CD1c-positive myeloid dendritic cell (primary cell): ENCODE data around the gene DLL4.
"Not testable (repeated sequence)": the region's sequence is repeated elsewhere in the genome, so short reads cannot be mapped to it uniquely, and the experiment has no call there.

Experiments used
- DNase-seq: peaks from one replicate; pipeline ENCODE4 v3.0.0-alpha.2; 2016; ENCODE audit errors: extremely low spot score

The DLL4 gene

DNA sequence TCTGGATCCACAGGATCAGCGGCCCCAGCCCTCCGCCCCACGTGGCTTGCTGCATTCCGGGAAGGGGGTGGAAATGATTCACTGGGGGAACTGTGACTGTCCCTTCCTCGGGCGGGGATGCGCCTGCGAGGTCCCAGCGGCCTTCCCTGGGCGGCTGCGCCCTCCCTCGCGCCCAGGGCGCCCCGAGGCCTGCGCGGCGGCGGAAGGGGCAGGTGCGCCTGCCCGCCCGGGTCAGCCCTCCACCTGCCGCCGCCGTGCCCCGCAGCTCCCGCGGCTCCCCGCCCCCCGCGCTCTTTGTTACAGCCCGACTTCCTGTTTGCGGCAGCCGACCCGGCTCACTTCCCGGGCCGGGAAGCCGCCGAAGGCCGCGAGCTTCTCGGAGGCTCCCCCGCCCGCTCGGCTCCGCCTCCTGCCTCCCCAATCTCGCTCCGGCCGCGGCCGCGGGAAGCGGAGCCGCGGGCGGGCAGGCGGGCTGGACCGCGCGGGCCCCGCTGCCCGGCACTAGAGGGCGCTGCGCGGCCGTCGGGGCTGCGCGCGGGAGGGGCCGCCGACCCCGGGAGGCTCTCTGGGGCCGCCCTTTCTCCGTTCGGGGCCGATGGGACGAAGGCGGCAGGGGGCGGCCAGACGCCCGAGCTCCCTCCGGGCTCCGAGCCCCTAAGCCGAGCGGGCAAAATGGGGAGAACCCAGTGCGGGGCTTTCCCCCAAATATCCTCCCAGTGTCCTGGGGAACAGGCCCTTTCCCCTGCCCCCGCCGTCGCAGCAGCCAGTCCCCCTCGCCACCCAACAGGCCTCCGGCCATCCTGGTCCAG lies 12.6 kb downstream of the DLL4 start:
- peak; percentile 93 for DNase-seq

DNA sequence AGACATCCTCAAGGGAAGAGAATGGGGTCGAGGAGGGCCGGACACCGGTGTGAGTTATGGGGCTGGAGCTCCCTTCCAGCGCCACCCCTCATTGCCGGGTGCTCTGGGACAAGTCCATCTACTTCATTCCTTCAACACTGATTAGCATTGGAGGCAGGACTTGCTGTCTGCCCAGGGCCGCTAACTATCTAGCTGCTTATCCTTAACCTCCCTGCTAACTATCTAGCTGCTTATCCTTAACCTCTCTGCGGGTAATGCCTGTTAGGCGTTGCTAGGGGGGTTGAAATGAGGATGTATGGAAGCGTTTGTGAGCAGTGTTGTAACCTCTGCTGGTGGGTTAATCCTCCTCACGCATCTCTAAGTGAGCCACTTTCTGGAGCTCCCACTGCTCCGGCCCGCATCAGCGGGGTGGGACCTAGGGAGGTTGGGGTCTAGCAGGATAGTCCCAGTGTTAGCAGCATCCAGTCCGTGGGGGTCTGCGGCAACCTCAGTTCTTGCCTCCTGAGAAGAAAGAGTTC lies 13.3 kb downstream of the DLL4 start:
- DNase-seq = peak; percentile 68

DNA sequence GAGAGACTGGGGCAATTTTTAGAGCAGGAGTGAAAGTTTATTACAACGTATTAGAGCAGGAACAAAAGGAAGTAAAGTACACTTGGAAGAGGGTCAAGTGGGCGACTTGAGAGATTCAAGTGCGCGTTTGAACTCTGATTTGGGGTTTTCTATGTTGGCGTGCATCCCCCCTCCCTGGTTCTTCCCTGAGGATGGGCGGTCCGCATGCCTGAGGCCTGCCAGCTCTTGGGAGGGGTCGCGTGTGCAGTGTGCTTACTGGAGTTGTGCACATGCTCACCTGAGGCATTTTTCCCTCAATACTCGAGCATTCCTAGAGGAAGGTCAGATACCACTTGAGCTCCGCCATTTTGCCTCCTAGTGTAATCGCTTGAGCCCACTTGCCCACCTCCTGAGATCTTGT lies 13.7 kb downstream of the DLL4 start:
- no peak for DNase-seq

DNA sequence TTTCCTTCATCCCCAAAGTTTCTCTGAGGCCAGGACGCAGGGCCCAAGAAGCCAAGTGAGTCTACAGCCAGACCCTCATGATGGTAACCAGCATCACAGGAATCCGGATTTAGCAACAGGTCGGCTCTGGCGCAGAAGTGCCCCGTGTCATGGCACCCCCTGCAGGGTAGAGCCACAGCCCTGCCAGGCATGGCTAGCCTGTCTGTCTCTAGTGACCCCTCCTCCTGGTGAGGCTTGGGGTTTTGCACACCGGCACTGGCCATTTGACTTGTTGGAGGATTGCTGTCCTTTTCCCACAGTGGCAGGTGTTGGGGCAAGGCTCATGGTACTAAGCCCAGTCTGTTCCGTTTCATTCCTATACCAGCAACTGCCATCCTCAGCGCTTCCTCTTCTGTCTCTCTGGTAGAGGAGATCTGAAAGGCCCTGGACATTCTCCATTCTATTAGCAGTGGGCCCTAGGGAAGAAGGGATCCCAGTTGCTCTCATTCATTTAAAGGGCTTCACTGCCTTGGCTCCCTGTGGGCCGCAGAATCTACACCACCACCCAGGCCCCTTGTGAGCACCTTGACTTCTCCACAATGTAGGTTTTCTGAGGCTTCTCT lies 14.7 kb downstream of the DLL4 start:
- DNase-seq = no peak

DNA sequence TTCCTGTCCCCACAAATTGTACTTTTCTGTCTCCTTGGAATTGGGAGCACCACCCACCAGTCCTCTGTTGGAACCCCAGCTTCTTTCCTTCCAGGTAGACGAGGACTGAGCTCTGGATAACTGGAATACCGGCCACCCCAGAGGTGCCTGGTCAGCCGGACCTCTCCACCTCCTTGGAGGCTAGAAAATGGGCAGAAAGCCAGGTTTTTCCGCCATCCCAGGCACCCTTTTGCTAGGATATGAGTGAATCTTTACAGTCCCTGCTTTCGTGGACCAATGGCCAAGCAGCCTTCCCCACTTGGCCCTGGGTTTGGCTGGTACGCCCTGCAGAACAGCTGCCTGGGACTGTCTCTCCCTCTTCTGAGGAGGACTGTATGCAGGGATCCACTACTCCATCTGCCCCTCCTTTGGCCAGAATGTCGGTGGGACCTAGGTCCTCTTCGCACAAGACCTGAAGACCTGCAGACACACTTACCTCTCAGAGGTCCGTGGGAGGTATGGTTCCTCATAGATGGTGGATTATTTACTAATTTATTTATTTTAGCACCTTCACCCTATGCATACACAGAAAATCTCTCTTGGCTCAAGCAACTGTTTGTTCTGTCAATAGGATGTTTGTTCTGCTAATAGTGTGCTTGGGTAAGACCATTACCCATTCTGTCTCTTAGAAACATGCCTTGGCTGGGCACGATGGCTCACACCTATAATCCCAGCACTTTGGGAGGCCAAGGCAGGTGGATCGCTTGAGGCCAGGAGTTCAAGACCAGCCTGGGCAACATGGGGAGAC lies 15.6 kb downstream of the DLL4 start:
- DNase-seq = no peak

DNA sequence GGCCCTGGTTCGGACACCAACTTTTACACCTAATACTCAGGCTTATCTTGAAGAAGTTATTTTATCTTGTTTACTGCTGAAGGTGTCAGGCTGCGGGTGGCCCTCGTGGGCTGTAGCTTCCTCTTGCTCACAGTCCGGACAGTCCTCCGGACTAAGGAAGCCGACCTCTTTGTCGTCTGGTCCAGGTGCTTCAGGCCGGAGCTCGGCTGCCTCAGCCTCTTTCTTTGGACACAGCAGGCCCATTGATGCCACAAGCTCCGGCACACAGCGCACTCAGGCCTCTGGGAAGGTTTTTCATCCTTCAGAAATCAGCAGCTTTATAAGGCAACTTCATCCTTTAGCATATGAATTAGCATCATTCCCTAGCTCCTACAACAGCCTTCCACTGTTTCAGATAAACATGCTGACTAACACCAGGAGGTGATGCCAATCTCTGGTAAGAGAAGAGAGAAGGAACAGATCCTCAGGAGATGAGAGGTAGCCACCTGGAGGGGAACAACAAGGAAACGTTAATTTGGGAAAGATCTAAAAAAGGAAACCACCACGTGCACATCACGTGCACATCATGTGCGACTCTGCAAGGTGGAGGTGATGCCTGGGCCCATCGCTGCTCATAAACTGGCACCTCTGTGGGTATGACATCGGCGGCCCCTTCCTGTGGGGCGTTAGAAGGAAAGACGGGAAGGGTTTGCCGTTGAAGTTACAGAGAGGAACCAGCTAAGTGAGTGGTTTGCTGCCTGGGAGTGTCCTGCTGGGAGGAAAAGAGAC lies 19.8 kb downstream of the DLL4 start:
- DNase-seq = no peak

DNA sequence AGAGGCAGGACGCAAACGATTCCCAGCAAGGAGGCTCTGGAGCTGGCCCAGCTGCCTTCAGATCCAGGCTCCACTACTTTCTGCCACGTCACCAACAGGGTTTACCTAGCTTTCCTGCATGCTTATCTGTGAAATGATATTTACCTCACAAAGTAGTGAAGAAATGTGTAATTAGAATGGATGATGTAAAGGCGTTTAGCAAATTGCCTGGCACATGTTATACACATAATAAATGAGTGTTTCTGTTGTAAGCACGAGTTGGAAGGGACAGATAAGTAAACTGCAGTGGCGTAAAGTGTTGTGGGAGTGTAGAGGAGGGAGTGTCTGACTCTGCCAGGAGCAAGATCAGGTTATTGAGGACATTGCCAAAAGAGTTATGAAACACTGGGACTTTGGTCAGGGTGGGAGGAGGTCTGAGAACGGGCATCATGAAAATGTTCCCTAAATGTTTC lies 20.6 kb downstream of the DLL4 start:
- no peak for DNase-seq

DNA sequence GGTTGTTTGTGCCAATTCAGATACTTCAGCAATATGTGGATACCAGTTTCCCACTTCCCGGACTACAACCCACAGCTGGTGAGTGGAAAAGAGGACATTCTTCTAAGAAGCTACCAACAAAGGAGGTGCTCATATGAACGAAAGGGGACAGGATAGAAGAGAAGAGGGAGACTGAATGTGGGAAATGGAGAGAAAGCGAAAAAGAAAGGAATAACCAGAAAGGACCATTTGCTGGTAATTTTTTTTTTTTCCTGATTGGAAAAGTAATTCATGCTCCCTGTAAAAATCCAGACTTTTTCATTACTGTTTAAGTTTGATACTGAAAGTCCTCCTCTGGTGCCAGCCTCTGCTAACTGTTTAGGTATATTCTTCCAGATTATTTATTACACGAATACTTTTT lies 22.6 kb downstream of the DLL4 start:
- DNase-seq = no peak

DNA sequence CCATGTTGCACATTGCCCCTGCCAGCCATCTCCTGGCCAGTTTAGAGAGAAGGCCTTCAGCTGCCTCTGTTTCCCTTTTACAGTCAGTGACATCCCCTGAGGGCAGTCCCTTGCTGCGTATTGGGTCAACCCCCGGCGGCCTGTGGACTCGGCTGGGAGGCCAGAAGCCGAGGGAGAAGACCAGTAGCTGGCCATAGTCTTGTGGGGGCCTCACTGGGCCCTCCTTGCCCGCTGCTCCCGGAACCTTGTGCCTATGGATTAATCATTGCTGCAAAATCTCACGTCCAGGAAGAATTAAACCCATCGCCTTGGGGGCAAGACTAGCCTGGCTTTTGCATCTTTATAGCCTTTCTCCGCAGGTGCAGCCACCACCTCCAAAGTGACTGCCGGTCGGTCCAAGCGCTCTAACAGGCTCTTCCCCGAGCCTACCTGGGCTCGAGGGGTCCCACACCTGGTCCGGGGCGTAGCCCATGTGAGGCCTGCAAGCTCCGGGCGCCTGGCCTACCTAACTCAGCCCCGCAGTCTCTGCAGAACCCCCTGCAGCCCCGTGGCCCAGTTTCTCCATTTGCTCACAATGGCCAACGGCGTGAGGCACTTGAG lies 23.3 kb downstream of the DLL4 start:
- no peak for DNase-seq

DNA sequence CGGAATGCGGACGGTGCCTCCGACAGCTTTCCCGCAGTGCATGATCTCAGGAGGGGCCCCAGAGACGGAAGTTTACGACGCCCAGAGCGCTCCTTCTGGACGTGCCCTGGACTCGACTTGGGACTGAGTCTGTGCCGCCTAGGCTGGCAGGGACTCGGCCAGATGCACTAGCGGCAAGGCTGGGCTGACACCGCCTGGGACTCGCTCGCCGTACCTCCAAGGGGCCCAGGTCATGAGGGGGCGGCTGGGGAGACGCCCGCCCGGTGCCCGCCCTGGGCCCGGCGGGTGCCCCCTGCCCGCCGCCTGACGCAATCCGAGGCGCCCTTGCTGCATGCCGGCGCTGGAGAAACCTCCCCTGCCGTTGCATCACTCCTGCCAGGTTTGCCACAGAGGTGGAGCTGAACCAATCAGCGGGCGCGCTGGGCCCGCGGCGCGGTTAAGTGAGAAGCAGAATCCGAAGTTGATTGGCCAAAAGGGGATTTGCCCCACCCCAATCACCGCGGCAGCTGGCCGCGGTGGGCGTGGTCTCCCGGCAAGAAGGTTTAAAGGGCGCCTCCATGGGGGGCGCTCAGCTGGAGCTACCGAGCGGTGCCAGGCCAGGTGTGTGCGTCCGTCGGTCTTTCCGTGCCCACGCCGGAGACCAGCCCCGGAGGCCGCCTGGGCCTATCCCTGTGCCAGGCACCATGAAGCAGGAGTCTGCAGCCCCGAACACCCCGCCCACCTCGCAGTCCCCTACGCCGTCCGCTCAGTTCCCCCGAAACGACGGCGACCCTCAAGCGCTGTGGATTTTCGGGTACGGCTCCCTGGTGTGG lies 24.0 kb downstream of the DLL4 start, which contains the start of gene CHAC1:
TSS of gene CHAC1 (plus strand) at position 571 of the 812 bp plus-strand sequence. CDS start at position 684, 113 bp downstream.
- DNase-seq = peak; percentile 96

DNA sequence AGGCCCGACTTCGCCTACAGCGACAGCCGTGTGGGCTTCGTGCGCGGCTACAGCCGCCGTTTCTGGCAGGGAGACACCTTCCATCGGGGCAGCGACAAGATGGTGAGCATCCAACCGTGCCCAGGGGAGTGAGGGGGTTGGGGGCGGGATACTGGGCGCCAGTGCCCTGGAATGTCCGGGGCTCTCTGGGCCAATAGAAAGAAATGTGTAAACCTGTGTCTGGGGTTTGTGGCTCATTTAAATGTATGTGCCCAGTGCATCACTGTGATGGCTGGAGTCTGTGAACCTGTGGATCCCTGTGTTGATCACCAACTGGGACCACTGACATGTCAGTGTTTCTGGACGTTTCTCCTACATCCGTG lies 24.6 kb downstream of the DLL4 start:
- no peak for DNase-seq

DNA sequence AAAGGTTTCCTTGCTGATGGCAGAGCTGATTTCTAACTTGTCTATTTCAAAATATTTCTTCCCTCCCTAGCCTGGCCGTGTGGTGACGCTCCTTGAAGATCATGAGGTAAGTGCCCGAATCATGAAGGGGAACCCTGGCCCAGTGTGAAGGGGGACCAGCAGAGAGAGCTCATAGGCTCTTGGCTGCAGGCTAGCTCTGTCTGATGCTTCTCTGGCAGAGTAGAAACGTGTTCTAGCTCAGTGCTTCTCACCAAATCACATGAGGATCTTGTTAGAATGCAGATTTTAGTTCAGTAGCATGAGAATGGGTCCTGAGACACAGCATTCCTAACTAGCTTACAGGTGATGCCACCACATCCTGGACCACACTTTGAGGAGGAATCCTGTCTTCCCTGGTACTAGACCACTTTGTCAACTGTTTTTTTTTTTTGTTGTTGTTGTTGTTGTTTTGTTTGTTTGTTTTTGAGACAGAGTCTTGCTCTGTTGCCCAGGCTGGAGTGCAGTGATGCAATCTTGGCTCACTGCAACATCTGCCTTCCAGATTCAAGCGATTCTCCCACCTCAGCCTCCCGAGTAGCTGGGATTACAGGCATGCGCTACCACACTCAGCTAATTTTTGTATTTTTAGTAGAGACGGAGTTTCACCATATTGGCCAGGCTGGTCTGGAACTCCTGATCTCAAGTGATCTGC lies 25.2 kb downstream of the DLL4 start:
- not testable (repeated sequence) for DNase-seq

DNA sequence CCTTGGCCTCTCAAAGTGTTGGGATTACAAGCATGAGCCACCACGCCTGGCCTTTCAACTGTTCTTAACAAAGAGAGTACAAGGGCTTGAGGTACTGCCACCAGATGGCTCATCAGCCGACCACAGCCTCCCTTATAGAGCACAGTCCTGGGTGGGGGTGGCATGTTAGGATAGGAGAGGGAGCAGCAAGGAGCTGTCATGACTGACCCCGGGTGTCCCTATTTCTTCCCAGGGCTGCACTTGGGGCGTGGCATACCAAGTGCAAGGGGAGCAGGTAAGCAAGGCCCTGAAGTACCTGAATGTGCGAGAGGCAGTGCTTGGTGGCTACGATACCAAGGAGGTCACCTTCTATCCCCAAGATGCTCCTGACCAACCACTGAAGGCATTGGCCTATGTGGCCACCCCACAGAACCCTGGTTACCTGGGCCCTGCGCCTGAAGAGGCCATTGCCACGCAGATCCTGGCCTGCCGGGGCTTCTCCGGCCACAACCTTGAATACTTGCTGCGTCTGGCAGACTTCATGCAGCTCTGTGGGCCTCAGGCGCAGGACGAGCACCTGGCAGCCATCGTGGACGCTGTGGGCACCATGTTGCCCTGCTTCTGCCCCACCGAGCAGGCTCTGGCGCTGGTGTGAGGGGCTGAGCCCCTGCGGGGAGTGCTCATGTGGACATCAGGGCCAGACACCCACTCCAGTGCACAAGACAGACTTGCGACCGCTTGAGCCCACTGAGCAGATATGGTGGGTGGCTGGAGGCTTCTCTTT lies 26.2 kb downstream of the DLL4 start:
- no peak for DNase-seq

DNA sequence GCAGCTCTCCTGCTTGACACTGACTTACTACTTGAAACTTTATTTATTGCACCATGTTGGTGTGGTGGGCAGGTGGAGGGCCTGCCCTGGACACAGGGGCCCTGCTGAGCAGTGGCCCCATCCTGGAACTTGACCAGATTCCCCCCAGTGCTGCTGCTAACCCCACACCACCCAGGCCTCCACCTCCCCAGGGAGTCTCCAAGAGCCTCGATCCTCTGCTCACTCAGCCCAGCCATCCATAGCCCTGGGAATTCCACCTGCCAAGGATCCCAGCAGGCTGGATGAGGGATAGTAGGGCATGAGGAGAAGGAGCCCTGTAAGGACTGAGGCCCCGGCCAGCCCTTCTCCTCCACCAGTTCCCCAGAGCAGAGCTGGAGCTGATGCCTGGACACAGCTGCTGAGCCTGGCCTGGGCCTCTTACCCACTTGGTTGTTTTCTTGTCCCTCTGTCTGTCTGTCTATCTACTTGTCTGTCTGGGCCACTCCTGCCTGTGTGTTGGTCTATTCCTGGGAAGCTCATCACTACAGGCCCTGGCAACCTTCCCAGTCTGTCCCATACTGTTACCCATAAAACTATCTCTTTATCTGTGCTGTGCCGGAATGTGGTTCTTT lies 26.9 kb downstream of the DLL4 start:
- DNase-seq = no peak

DNA sequence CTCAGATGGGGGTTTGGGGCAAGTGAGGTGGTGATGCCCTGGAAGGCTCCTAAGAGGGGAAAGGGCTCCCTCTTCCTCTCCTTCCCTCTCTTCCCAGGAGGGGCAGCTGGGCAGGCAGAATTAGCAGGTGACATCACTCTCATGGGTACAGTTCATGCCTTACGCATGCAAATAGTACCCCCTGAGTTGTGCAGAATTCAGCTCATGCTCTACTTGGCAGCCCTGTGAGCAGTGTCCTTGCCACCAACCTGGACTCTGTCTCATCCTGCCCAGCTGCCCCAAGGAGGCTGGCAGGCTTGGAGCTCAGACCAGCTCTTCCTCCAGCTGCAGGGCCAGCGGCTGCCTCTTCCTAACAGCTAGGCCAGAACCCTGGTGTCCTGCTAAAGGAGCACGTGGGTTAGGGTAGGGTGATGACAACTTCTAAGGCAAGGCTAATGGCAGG lies 27.4 kb downstream of the DLL4 start:
- no peak for DNase-seq

DNA sequence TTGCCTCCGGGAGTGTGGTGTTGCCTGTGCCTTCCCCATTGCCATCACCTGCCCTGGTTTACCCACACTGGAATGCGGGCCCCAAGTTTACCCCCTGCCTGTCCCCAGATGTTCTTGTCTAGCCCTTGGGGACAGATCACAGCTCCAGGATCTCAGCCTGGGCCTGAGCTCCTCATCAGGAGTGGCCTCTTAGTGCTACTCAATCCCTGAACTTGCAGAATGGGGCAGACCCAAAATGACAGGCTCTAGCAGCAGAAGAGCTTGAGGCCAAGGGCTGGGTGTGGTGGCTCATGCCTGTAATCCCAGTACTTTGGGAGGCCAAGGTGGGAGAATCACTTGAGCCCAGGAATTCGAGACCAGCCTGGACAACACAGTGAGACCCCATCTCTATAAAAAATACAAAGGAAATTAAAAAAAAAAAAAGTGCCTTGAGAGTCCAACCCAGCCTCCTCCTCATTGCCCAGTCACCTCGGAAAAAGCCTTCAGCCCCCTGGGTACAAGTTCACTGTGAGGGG lies 28.0 kb downstream of the DLL4 start:
- DNase-seq = no peak

DNA sequence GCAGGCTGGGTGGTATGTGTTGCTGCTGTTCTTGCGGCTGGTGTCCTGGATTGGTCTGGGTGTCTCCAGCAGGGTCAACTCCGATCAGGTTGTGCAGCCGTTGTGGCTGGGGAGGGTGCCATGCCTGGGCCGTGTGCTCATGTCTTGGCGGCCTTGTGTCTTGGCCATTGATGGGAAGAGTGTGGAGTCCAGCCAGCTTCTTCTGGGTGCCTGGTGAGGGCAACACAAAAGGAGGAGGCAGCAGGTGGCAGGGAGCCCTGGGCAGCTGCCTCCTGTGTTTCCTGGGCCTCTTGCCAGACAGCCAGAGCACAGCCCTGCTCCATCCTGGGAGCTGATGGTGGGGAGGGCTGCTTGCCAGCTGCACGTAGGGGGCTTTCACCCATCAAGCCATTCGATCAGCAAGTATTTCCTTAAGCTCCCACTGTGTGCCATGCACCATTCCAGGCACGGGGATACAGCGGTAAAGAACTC lies 28.5 kb downstream of the DLL4 start:
- no peak for DNase-seq

DNA sequence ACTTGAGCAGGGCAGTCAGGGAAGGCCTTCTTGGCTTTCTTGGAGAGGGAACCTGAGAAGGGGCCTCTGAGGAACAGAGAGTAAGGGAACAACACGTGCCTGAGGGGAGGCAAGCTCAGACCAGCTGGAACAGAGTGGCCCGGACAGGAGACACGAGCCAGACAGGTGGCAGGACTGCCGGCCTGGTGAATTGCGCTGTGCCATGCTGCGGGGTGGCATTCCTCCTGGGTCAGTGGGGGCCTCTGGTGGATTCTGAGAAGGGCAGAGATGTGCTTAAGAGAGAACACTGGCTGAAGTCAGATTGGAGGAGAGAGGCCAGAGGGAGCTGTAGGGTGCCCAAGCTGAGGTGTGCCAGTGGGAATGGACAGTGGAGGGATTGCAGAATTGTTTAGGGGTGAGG lies 29.0 kb downstream of the DLL4 start:
- no peak for DNase-seq
